Myocyte (in vitro differentiated cells): Measurements from ENCODE around the gene PHLDB2. TPM values are rescaled to one million over a fixed set of nuclear protein-coding genes. Genes with fewer than 3 reads are reported as not detected.
"Not testable (repeated sequence)": the region's sequence is repeated elsewhere in the genome, so short reads cannot be mapped to it uniquely, and the experiment has no call there.

Source experiments
- DNase-seq: peaks from one replicate; pipeline ENCODE4 v3.0.0-alpha.2; 2012; ENCODE audit warnings: low read depth
- polyA plus RNA-seq: library from polyadenylated mRNA; unstranded; fragments of >200 nt; gene quantifications from one replicate; pipeline ENCODE4 v1.2.1, GENCODE V29; 2012; ENCODE audit warnings: missing spikeins
- total RNA-seq: library from RNA; depleted of rRNA; stranded (reverse); fragments of >200 nt; gene quantifications from 2 replicates; pipeline ENCODE4 v1.2.3, GENCODE V29; 2014

The PHLDB2 gene
- total RNA-seq = 53.8 and 55.5 TPM in 2 replicates
- 19.5 TPM for polyA plus RNA-seq

DNA sequence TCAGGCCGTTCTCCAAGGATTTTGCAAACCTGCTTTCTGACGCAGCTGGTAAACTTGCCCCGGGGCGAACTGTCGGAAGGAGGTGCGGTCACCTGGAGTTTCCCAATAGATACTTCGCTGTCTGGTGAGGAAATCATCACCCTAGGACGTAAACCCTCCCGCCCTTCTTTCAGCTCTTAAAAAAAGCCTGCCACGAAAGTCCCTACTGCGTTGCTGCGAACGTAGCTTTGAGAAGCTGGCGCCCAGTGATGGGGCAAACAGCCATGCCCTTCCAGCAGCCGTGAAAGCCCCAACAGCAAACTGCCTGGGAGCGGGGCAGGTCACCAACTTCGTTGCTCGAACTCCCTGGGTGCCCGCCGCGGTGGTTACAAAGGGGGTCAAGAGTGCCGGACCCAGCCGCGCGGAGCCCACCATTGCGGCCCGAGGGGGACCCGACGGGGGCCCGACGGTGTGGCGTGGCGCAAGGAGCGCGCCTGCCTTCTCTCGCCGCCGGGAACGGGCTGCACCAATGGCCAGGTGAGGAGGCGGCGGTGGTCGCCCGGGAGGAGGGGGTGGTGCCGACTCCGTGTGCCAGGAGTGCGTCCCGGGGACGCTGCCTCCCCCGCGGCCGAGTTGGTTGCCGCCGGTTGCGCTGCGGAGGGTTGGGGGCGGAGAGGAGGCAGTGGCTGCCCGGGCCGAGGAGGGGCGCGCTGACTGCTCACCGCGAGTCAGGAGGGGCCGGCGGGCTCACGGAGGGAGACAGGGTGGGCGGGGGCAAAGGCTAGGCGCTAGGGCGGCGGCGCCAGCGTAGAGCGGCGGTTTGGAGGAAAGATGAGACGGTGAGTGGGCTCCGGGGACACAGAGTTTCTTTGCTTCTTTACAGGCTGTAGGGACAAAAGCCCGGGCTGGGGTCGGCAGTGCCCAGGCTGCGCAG, at the start of gene PHLDB2:
Gene PHLDB2, plus strand, starts transcription at position 205 of the 913 bp plus-strand sequence. CDS start 24,813 bp downstream, outside the sequence.
- DNase-seq = peak; percentile 79

DNA sequence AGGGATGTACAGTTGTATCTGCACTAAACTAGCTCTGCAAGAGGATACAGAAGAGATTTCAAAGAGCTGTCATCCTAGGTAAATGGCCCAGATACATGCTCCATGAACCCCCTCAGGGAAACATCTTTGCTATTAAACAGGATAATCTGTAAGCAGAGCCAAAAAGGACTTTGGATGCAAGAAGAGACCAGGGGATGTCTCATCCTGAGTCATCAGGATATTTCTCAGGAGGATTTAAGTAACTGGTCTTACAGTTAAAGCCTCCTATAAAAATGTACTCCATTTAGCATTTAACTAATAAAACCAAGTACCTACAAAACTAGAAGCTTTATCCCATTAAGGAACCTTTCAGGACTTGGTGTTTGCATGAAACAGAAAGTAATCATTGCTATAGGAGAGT, 48.2 kb upstream of the PHLDB2 start:
- peak; percentile 47 for DNase-seq

DNA sequence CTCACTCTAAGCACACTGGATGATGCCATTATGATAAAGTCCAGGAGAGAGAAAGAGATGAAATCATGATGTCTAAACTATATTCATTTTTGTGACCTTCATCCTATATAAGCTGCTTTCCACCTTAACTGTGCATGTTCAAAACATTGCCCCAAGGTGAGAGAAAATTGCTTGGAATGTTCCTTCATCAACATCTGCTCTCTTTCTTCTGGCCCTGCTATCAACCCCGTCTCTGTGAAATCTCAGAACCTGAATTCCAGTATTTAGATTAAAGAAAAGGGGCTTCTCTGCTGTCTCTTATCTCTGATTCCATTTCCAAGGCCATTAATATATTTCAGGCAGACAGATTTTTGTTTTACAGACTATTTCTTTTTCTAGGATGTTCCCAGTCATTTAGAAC, 47.3 kb upstream of the PHLDB2 start:
- DNase-seq = no peak

DNA sequence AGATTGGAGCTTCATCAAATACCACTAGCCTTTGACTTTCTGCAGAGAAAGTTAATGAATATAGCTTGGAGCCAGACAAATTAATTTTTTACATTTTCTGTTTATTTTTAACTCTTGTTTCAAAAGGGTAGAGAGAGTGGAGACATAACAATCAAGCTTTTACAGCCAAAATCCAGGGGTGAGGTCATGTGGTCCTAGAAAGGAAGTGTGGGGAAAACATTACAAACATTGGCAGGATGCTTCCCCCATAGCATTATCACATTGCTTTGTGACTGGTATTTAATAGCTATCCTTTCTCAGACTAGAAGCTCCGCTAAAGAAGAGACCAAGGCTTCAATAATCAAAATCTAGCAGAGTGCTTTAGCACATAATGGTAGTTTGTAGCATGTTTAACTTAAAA, 46.4 kb upstream of the PHLDB2 start:
- DNase-seq = no peak

DNA sequence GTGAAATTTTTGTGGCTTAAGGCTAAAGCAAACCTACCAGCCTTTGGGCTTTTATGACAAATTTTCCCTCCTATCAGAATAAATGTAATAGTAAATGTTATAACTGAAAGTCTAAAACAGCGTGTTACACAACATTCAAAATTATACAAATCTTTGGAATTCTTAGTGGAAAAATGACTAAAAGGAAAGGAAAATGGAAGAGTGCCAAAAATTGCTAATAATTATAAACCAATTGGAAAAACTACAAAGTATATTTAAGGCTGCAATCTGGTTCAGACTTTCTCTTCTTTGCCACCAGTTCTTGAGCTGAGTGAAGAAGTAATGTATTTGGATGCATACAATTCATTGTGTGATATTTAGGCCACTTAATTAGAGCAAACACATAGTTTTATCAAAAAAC, 45.6 kb upstream of the PHLDB2 start:
- no peak for DNase-seq

DNA sequence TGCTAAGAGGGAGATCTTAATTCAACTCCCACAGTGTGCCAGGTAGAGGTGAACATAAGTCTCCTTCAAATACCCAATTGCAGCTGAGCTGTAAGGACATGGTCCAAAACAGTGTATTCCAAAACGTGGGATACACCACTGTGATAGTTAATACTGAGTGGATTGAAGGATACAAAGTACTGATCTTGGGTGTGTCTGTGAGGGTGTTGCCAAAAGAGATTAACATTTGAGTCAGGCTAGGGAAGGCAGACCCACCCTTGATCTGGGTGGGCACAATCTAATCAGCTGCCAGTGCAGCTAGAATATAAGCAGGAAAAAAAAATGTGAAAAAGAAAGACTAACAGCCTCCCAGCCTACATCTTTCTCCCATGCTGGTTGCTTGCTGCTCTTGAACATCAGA, 45.1 kb upstream of the PHLDB2 start:
- DNase-seq = no peak

DNA sequence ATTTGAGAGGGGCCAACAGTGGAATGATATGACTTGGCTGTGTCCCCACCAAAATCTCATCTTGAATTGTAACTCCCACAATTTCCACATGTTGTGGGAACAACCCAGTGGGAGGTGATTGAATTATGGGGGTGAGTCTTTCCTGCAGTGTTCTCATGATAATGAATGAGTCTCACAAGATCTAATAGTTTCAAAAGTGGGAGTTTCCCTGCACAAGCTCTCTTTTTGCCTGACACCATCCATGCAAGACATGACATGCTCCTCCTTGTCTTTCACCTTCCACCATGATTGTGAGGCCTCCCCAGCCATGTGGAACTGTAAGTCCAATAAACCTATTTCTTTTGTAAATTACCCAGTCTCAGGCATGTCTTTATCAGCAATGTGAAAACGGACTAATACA, 42.3 kb upstream of the PHLDB2 start:
- not testable (repeated sequence) for DNase-seq

DNA sequence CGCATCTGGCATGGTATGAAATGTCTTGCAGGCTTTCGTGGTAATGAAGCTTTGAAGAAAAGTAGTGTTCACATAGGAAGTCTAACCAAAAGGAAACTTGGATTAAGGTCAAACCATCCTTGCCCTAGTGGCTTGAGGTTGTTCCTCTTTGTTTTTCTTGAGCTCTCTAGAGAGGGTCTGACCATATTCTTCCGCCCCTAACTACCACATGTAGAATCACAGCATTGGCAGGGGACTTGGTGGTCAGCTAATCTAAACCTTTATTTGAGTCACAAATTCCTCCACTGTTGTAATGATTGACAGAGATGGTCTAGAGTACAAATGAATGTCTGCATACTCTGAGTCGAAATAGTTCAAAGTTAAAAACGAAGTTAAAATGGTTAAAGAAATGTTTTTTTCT, 39.1 kb upstream of the PHLDB2 start:
- DNase-seq = no peak

DNA sequence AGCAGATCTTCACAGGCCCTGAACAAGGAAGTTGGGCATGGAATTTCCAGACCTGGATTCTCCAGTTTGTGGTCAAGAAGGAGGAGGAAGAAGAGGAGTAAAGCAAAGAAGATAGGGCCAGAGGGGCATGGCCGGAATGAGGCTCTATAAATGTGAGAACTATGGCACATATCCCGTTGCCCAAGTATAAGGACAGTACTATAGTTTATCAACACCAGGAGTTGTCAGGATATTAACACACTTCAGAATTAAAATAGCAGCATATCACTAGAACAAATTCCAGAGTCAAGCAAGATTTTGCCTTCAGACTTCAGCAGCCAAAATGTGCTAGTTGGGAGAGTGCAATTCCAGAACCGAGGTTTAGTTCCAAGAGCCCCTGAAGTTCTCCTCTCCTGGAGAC, 38.4 kb upstream of the PHLDB2 start:
- no peak for DNase-seq

DNA sequence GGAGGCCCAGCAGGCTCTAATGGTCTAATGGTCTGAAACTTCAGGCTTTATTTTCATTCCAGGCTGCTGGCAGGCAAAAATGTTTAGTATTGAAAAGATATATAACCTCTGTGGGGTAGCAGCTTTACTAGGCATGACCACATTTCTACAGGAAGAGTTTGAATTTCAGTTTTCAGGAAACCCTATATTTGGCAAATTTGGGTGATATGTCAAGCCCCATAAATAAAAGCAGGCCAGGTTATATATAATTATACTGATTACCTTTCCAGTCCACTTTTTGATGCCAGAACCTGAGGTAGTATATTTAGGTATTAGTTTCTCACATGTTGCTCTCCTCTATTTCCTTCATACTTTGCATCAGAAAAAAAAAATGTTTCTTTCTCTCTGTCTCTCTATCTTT, 37.2 kb upstream of the PHLDB2 start:
- DNase-seq = no peak

DNA sequence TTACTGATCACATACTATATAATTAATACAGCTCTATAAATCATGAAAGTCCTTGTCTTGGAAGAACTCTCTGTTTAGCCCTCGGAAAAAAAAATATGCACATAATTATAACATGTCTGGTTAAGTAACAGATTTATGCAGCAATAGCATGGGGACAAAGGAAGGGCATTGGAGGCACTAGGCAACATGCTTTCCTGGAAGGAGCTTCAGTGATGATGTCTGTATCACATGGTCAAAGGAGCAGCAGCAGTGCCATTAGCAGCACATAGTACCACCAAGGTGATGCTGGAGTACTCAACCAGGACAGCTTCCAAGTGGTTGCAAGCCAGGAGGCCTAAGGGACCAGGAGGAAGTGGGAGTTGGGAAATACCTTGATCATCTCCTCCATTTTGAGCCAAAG, 36.3 kb upstream of the PHLDB2 start:
- DNase-seq = no peak

DNA sequence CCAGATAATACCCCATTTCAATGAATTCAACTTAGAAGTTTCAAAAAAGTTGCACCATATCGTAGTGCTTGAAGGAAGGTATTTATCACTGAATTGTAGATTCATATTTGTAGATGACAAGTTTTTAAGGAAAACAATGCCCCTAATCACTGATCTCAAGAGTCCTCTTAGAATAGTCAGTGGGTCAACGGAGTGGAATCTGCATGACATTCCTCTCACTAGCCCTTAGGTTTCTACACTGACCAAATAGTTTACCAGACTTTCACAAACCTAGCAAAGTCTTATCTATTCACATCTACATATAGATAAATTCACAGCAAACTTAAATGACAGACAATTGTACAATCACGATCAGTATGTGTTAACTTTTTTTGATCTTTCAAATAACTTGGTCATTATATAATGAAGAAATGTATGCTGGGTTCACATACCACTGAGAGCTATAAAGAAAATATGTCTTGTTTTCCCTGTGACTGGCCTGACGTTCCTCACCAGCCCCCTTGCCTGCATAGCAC, 35.7 kb upstream of the PHLDB2 start:
- DNase-seq = no peak

DNA sequence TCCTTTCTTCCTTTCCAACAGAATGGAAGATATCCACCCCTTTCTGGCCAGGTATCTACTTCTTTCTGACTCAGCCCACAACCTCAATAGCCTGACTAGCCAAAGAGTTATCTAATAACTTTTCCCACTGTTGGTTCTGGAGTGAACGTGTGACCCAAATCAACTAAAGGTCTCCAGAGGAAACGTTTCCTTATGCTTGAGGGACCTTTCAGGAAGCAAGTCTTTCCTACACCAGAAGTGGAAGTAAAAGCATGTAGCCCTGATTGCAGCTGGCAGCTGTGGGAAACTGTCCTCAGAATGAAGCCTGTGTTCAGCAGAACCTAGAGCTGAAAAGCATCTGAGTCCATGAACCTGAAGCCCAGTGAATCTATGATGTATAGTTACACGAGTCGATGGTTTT, 34.7 kb upstream of the PHLDB2 start:
- DNase-seq = no peak

DNA sequence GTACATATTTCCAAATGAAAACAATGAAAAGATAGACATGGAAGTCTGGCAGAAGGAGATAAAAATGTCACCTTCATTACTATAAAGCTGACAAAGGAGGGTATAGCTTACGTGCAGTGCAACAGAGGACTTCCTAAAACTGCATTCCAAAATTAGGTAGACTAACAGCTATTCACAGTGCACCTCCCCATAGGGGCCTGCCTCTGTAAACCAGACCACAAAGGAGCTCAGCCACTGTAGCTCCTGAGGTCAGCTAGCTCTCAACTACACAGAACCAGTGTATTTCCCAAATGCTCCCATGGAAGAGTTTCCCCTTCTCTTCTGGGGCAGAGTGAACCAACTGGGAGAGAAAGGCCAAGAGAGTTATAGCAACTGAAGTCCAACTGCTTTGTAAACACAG, 31.2 kb upstream of the PHLDB2 start:
- DNase-seq = no peak

DNA sequence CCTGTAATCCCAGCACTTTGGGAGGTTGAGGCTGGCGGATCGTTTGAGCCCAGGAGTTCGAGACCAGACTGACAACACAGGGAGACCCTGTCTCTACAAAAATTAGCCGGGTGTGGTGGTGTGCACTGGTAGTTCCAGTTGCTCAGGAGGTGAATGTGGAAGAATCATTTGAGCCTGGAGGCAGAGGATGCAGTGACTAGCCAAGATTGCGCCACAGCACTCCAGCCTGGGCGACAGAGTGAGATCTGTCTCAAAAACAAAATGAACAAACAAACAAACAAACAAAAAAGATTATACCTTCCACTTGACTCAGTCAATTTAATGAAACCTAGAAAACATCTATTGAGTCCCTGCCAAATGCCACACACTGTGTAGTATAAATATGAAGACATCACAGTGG, 30.5 kb upstream of the PHLDB2 start:
- DNase-seq = no peak

DNA sequence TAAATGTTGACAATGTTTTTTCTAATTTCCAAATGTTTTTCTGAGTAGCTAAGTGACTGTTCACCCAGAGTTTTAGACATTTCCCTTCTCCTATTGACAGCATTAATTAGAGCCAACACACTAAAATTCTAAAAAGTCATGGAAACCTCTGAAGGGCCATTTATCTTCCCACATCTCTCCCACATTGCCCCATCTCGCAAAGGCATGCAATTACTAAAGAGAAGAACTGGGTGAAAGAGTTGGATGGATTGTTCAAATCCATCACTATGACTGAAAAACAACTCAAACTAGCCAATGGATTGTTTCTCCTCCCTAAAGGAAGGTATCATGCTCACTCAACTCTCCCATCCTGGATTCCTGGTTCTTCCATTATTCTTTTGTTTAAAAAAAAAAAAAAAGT, 30.0 kb upstream of the PHLDB2 start:
- DNase-seq = no peak

DNA sequence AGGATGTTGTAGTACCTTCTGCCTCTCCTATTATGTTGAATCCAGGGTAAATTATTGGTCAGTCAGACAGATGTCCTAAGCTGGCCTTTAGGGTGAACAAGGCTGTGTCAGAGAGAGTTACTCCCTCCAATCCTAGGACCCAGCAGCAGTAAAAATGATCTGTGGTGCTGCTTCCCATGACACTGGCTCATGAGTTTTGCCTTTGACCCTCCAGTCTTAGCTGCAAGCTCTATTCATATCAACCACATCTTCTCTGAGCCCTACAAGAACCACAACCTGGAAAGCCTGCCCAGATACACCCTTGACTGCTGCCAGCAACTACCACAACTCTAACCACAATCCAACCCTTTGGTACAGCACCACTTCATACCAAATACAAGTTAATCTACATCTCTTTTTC, 27.2 kb upstream of the PHLDB2 start:
- peak; percentile 89 for DNase-seq

DNA sequence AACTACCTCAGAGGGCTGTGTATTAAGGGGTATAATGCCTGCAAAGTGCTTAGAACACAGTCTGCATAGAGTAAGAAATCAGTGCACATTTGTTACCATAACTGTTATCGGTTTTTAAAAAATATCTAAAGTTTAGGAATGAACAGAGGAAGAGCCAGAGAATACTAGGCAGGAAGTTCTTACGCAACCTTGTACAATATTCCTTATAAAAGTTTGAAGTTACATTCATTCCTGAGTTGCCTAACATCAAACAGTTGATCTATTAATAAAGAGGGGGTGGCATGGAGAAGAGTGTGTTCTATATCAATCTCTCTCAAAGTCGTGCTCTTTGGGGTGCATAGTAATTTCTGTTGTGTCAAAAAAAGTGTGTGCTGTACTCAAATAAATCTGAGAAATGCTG, 22.0 kb upstream of the PHLDB2 start:
- DNase-seq = no peak

DNA sequence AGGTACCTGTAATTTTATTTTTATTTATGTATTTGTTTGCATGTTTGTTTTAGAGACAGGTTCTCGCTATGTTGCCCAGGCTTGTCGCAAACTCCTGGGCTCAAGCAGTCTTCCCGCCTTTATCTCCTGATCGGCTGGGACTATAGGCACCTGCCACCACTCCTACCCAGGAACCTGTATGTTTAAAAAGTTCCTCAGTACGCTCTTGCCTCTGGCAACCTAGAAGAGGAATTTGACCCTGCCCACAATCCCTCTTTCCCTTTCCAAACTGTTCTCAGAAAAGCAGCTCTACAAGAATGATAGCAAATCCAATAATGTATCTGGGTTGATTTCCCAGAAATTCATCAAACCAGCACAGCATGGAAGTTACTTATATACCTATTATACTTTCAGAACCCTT, 20.9 kb upstream of the PHLDB2 start:
- DNase-seq = no peak

DNA sequence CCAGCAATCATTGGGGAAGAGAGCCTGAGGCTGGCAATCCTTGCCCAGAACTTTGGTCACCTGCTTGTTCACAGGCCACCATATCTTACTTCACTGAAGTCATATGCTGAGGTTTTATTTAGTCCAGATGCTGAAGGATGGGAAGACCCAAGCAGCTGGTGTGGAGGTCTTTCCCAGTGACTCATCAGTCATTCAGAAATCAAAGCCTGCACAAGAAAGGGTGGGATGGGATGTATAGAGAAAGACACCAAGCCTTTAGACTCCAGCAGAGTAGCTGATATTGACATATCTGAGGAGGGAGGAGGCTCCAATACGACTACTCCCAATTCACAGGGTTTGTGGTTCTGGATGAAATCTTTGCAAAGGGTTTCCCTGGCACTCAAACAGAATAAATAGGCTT, 13.0 kb upstream of the PHLDB2 start:
- DNase-seq = no peak

DNA sequence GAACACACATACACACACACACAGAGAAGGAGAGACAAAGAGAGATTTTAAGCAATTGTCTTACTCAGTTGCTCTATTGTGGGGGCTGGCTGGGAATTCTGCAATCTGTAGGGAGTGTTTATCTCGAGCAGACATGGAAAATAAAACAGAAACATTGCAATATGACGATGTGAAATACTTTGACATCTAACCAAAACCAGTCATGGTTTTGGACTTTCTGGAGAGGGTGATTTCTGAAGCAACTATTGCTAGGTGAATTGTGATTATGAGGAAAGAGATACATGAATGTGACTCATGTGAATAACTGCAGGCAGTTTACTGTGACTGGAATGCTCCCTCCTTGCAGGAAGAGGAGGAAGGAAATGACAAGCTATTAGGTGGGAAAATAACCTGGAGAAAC, 12.3 kb upstream of the PHLDB2 start:
- DNase-seq = no peak

DNA sequence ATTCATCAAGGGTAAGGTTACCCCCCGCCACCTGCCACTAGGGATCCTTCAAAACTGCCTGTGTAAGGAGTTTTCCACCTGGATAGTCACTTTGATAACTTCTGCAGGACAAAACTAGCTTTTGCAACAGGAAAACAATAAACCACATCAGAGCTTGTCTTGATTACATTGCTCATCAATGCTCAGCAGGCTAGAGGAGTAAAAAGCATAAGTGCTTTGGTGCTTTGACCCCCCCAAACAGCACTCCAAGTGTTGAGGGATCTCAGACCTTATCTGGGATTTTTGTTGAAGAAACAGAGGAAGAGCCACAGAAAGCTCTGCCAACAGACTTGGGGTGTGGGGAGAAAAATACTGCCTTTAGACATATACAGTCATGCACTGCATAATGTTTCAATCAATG, 10.8 kb upstream of the PHLDB2 start:
- no peak for DNase-seq

DNA sequence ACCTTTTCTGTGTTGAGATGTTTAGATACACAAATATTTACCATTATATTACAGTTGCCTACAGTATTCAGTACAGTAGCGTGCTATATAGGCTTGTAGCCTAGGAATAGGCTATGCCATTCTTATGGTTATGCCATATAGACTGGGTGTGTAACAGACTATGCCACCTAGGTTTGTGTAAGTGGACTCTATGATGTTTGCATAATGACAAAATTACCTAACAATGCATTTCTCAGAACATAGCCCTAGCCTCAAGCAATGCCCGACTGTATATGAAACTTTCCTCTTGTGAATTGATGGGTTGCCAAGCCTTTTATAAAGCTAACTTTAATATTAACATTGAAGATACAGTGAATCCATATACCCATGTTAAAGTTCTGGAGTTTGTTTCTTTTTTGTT, 10.3 kb upstream of the PHLDB2 start:
- no peak for DNase-seq
